Thoracic aorta (tissue), 2 donors: ENCODE measurements around the gene RAB1B. TPM values are rescaled to one million over a fixed set of nuclear protein-coding genes. Genes with fewer than 3 reads are reported as not detected.

Source experiments
- ATAC-seq: fragments of 150-250 bp; one replicate; pipeline ENCODE4 v1.8.0; 2017; ENCODE audit warnings: low read depth; ENCODE audit not compliant: insufficient number of reproducible peaks, low FRiP score
- DNase-seq: peaks from one replicate; pipeline ENCODE4 v3.0.0-alpha.2; 2020; ENCODE audit warnings: low spot score
- H3K27ac ChIP-seq, 2 donors: fragments of 200-600 bp; sonication (generic); 1 replicate in 1 of 2; 2 replicates in 1 of 2; pipeline ENCODE4 v1.5.1; 2016; ENCODE audit warnings: mild to moderate bottlenecking in 2 of 2, moderate library complexity in 2 of 2
- H3K27me3 ChIP-seq: fragments of 200-600 bp; sonication (generic); replicated peaks from 2 replicates; pipeline ENCODE4 v1.6.0; 2016; ENCODE audit warnings: mild to moderate bottlenecking; ENCODE audit not compliant: insufficient read depth
- H3K36me3 ChIP-seq: fragments of 200-600 bp; sonication (generic); one replicate; pipeline ENCODE4 v1.5.1; 2016
- H3K4me1 ChIP-seq, 2 donors: fragments of 200-600 bp; sonication (generic); 1 replicate in 1 of 2; 2 replicates in 1 of 2; pipeline versions ENCODE4 v1.5.1 to v1.6.0; 2016; ENCODE audit warnings: low read depth in 2 of 2, mild to moderate bottlenecking in 1 of 2; ENCODE audit not compliant: control insufficient read depth in 1 of 2
- H3K4me3 ChIP-seq: fragments of 200-600 bp; sonication (generic); 2 replicates; pipeline ENCODE4 v1.5.1; 2016; ENCODE audit warnings: mild to moderate bottlenecking
- H3K9me3 ChIP-seq: fragments of 200-600 bp; sonication (generic); 2 replicates; pipeline ENCODE4 v1.5.1; 2016
- CTCF ChIP-seq: fragments of 200-600 bp; sonication (generic); IDR thresholded peaks from one replicate; pipeline ENCODE4 v1.5.1; 2019; ENCODE audit warnings: antibody characterized with exemption
- total RNA-seq, 2 donors: library from RNA; depleted of rRNA; stranded (reverse); fragments of >200 nt; gene quantifications; one replicate each; pipeline versions ENCODE4 v1.1.0 to v1.2.3, GENCODE V29; 2016

The RAB1B gene
- total RNA-seq, 2 donors from 2014 or later, result 57.2 to 96.0 TPM

DNA sequence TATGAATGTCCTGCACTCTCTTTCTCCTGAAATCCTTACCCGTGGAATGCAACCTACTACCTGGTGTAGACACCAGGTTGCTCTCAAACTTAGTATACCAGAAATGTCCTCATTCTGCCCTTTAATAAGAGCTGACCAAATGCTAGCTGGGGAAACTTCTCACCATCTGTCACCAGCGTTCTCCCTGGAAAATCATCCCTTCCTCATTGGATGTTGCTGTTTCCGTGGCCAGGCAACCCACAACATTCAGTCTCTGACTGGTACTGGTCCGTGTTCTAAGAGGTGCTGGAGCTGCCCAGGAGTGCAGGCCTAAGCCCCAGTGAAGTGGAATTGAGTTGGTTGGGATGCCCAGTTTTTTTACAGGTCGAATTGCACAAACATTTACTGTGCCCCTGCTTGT is 40.7 kb upstream of the RAB1B start:
- Histone ChIP-seq H3K9me3 (no peaks in the 10 kb centered on the region), H3K4me3 (no peak overlapping the region), H3K4me1 (no peaks in the 10 kb centered on the region), H3K36me3 (peaks cover 38% of the 10 kb centered on the region), H3K27ac (no peak overlapping the region), H3K27me3 (no peaks in the 10 kb centered on the region)
- no peak for ATAC-seq
- TF ChIP-seq CTCF, result no peak
- DNase-seq, result no peak

GRCh38 chr11:66228521-66228920 is 39.9 kb upstream of the RAB1B start:
- H3K27ac ChIP-seq, result no peak overlapping the region
- H3K4me3 ChIP-seq, result no peak overlapping the region
- H3K4me1 ChIP-seq, result no peaks in the 10 kb centered on the region
- ATAC-seq, result no peak
- no peak for TF ChIP-seq CTCF
- no peaks in the 10 kb centered on the region for H3K27me3 ChIP-seq
- peaks cover 46% of the 10 kb centered on the region for H3K36me3 ChIP-seq
- DNase-seq, result no peak
- no peaks in the 10 kb centered on the region for H3K9me3 ChIP-seq

DNA sequence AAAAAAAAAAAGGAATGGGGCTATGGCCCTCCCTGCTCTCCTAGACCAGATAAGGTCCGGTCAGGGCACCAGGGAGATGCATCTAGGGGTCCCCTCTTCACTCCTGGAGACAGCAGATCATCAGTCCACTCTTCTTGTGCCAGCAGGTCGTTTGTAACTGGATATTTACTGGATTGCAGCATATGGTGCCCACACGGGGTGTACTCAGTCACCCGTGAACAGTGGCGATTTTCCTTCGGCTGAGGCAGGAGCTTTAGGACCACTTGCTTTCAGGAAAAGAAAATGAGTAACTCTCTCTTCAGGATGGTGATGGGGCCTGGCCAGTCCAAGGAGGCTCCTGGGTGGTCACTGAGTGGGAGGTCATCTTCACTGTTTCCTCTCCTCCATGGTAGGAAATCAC is 38.3 kb upstream of the RAB1B start:
- ATAC-seq (no peak), DNase-seq (no peak)
- H3K4me1 ChIP-seq, result no peaks in the 10 kb centered on the region

DNA sequence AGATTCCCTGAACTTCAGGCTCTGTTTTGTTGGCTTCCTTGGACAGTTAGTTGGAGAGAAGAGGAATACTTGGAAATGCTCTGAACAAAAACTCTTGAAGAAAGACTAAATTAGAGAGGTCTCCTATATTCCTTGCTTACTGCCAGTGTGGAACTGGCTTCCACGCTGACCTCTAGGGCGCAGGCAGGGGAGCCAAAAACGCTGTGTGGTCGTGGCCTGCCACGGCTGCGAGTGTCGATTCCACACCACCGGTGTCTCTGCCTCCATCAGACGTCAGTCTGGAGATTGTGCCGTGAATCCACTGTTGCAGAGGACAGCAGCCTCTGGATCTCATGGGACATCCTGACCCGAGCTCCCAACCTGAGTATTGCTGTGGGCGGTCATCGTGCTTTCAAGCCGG is 37.5 kb upstream of the RAB1B start:
- H3K9me3 ChIP-seq, result no peaks in the 10 kb centered on the region
- peaks cover 60% of the 10 kb centered on the region for H3K36me3 ChIP-seq
- no peak overlapping the region for H3K4me3 ChIP-seq
- no peaks in the 10 kb centered on the region for H3K4me1 ChIP-seq
- TF ChIP-seq CTCF, result no peak
- no peak for DNase-seq
- H3K27me3 ChIP-seq, result no peaks in the 10 kb centered on the region
- H3K27ac ChIP-seq, result no peak overlapping the region
- ATAC-seq, result no peak

More for the DNA sequence above, 38.3 kb upstream of the RAB1B start:
- H3K27ac ChIP-seq, result no peak overlapping the region
- H3K36me3 ChIP-seq, result peaks cover 52% of the 10 kb centered on the region
- no peaks in the 10 kb centered on the region for H3K9me3 ChIP-seq
- no peaks in the 10 kb centered on the region for H3K27me3 ChIP-seq
- H3K4me3 ChIP-seq, result no peak overlapping the region
- no peak for TF ChIP-seq CTCF

GRCh38 chr11:66231561-66231960 is 36.9 kb upstream of the RAB1B start:
- Histone ChIP-seq H3K4me3 (no peak overlapping the region), H3K4me1 (no peaks in the 10 kb centered on the region), H3K27ac (no peak overlapping the region), H3K9me3 (no peaks in the 10 kb centered on the region), H3K27me3 (no peaks in the 10 kb centered on the region), H3K36me3 (peaks cover 65% of the 10 kb centered on the region)
- TF ChIP-seq CTCF, result no peak
- ATAC-seq (no peak), DNase-seq (no peak)
